Hepatocyte (in vitro differentiated cells): Measurements from ENCODE around the gene PAX3.

ENCODE experiments used
- CTCF ChIP-seq: fragments of 200-600 bp; sonication (generic); IDR thresholded peaks from 2 replicates; pipeline ENCODE4 v1.5.1; 2016; ENCODE audit warnings: antibody characterized with exemption, mild to moderate bottlenecking; ENCODE audit not compliant: poor library complexity
- EZH2phosphoT487 ChIP-seq: fragments of 200-600 bp; sonication (generic); IDR thresholded peaks from one replicate; pipeline ENCODE4 v1.6.1; 2018; ENCODE audit warnings: antibody characterized with exemption, mild to moderate bottlenecking, low read depth, moderate library complexity; ENCODE audit not compliant: unreplicated experiment, severe bottlenecking

- TF ChIP-seq CTCF (no peak), EZH2phosphoT487 (no peak)
These were observed 15.0 kb upstream of the PAX3 start for GRCh38 chr2:222313816-222314215.
